Activated CD4-positive, CD25-positive, alpha-beta regulatory T cell treated with anti-CD3 and anti-CD28 coated beads, Interleukin-2, amount 50 U/mL, for 24 hours (primary cell): ENCODE measurements around the gene MCC.
"Not testable (repeated sequence)": the region's sequence is repeated elsewhere in the genome, so short reads cannot be mapped to it uniquely, and the experiment has no call there.

Experiments used
- ATAC-seq, 2 donors: fragments of 150-1000 bp; cut with Tn5 transposase; one replicate each; pipeline ENCODE4 v1.10.0; 2021; ENCODE audit warnings: mild to moderate bottlenecking in 1 of 2, moderate library complexity in 1 of 2

The MCC gene

DNA sequence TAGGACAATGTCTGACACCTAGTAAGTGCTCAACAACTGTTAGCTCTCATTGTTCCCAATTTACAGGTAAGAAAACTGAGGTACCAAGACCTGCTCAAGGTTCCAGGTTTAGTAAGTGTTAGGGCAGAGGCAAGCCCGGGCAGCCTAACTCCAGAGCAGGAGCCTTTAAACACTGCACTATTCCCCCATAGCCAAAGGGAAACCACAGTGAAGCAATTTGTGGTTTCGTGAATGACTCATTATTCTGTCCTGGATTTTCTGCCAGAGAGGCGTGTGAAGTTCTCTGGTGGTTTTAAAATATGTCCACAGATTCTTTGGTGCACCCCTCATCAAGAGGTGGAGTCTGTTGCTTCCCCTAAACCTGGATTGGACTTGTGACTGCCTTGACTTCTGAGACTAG lies 1.0 kb upstream of the MCC start:
- peak; percentile 28 to 44 for ATAC-seq

DNA sequence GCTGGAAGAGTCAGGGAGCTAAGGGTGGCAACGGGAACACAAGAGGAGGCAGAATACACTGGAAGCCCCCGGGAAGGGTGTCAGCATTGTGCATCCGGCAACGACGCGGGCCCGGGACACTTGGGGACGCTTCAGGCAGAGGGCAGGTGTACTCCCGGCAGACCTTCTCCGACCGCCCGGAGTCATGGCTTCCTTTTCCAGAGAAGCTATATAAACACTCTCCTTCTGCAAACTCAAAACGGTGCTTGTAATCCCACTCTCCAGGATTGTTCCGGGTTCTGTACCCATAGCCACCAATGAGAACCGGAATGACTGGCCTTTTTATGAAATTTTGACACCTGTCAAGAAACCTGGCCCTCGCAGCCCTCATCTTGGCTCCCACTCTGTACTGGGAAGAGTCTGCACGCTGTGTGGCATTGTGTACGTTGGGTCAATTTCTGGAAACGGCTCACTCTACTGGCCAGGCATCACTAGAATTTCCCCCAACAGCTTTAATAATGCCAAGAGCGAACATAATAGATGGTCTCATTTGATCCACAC lies 462 bp upstream of the MCC start:
- ATAC-seq, result no peak

- ATAC-seq, result peak in 1 of 2 donors; percentile 40
Measured at GRCh38 chr5:113487416-113487780, 855 bp downstream of the MCC start.

- ATAC-seq, result no peak
Measured at GRCh38 chr5:113480243-113480642, 8.0 kb downstream of the MCC start.

DNA sequence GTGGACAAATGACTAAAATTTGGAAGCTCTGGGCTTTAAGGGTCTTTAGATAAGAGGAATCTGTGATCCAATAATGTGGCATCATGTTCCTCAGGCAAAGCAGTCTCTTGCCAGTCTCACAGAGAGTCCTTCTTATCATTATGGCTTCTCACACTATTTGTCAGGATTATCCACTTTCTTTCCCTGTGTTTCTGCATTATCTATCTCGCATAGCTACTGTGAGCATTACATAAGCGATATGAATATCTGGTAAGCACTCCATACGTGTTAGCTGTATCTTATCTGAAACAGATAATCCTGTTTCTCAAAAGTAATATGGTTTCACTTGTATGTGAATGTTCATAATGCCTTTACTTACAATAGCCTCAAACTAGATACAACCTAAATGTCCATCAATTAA lies 9.6 kb downstream of the MCC start:
- no peak for ATAC-seq

DNA sequence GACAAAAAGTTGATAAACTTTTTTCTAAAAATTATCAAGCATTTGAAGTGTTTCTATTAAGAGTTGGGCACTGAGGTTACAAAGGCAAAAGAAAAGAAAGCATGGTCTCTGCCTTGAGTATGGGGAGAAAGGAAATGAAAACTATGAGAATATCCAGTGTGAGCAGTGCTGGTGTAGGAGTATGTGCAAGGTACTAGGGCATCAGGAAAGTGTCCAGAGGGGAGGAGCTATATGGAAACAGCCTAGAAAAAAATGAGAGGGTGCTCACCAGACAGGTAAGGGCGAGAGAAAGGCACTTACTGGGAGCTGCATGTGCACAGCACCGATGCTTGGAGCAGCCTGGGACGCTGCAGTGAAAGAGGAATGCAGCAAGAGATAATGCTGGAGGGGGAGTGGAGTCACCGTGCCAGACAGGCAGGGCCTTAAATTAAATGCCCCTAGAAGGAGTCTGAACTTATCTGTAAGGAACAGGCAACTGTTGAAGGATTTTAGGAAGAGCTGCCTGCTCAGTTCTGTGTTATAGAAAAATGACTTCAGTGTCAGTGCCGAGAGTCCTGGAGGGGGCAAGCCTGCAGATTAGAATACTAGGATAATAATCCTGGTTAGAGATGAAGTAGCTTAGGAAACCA lies 14.0 kb downstream of the MCC start:
- no peak for ATAC-seq

DNA sequence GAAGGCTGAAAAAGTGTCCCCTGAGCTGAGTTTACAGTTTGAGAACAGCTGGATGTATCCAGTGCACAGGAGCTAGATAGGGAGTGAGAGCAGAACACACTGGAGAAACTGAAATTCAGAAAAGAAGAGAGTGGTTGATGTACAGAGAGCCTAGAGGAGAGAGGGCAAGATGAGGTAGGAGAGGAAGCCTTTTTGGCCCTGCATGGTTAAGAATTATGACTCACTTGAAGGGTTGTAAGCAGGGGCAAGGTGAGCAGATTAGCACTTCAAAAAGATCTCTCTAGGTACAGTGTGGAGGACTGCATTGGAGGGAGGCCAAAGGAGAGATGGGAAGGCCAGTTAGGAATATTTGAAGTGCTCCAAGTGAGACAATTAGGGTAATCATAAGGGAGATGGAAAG lies 25.2 kb downstream of the MCC start:
- no peak for ATAC-seq

DNA sequence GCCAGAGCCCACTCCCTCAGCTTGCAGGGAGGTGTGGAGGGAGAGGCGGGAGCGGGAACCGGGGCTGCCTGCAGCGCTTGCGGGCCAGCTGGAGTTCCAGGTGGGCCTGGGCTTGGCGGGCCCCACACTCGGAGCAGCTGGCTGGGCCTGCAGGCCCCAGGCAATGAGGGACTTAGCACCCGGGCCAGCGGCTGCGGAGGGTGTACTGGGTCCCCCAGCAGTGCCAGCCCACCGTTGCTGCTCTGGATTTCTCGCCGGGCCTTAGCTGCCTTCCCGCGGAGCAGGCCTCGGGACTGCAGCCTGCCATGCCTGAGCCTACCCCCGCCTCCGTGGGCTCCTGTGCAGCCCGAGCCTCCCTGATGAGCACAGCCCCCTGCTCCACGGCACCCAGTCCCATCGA lies 31.1 kb downstream of the MCC start:
- ATAC-seq, result not testable (repeated sequence)

DNA sequence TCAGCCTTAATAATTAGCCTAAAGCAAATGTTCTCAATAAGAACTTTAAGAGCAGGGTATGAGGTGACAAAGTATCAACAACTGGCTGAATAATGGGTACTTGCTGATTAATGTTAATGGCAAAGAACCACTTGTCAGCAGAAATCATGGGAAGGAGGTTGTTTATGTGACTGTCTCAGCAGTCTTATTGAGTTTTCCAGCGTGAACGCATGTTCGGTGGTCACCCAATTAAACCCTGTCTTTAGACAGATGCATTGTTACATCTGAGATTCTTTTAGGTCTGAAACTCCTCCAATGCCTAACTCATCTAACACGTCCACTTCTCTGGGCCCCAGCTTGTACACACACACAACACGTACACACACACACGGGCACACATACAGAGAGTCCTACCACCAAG lies 35.3 kb downstream of the MCC start:
- ATAC-seq, result no peak

GRCh38 chr5:113451797-113452196 lies 36.5 kb downstream of the MCC start:
- ATAC-seq, result no peak

GRCh38 chr5:113450929-113451328 lies 37.3 kb downstream of the MCC start:
- ATAC-seq, result no peak

DNA sequence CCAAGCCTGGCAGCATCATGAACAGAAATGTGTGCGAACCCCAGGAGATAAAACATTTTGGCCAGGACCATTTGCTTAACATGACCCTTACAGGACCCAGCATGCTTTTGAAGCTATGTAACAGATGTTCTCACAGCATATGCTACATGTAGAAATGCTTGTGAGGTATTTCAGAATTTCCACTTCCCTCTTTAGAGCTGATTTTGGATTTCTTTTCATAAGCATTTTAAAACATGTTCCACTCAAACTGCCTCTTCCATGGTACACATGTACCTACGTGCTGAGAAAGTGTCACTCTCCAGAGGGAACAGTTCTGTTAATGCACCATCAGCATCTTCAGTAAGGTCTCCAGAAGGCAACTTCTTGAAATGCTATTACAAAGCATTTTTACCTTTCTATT lies 37.8 kb downstream of the MCC start:
- no peak for ATAC-seq

DNA sequence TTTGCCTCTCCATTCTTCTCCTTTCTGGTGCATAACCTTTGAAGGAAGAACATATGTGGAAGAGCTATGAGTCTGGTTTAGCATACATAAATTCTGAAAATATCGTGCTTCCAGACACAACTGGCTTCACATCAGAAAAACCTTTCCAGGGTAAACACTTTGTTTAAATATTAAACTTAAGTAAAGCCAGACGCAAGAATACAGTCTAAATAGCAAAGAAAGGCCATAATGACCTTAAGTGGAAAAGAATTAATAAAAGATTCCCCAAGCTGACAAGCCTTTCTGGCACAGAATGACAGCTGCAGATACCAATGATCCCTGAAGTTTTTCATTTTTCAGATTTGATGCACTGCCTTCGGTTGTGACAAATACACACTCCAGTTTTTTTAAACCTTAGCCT lies 40.0 kb downstream of the MCC start:
- no peak for ATAC-seq

DNA sequence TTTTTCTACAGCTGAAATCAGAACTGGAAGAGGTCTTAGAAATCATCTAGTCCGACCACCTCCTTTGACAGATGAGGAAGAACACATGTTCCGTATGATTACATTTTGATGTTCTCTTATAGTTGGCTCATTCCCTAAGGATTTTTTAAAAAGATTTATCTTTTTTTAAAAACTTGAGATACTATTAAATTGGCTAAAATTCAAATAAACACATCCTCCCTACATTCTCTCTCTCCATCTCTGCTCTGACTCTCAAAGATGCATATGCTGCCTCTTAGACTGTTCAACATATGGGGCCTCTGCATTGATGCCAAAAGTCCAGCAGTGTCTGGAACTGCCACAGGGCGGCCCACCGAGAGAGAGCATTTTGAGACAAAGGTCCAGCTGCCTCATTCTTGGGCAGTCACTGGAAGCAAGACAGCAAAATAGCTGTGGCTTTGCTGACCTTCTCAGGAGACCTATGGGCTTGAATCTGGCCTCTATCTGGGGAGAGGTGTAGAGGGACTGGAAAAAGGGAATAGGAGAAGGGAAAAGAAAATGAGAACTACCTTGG lies 40.7 kb downstream of the MCC start:
- no peak for ATAC-seq

DNA sequence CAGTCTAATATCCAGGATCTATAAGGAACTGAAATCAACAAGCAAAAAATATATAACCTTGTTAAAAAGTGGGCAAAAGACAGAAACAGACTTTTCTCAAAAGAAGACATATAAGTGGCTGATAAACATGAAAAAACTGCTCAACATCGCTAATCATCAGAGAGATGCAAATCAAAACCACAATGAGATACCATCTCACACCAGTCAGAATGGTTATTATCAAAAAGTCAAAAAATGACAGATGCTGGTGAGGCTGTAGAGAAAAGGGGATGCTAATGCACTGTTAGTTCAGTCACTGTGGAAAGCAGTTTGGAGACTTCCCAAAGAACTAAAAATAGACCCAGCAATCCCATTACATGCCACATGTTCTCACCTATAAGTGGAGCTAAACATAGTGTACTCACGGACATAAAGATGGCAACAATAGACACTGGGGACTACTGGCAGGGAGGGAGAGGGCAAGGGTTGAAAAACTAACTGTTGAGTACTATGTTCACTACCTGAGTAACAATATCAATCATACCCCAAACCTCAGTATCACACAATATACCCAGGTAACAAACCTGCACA lies 41.8 kb downstream of the MCC start:
- ATAC-seq, result peak in 1 of 2 donors; percentile 38

DNA sequence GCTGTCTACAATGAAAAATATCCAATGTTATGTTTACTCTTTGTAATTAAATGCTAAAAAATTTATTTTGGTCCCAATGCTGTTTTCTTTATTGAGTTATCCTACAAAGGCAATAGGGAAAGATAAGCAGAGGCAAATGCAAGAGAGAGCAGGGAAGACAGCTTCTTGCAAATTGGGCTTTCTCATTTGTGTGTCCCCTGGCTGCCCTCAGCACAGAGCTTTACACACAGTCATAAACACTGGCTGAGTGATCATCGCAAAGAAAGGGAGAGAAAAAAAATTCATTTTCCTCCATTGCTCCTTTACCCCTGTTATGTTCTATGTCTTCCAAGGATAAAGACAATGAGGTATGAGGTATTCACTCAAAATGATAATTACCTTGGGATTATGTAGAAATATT lies 51.1 kb downstream of the MCC start:
- no peak for ATAC-seq

DNA sequence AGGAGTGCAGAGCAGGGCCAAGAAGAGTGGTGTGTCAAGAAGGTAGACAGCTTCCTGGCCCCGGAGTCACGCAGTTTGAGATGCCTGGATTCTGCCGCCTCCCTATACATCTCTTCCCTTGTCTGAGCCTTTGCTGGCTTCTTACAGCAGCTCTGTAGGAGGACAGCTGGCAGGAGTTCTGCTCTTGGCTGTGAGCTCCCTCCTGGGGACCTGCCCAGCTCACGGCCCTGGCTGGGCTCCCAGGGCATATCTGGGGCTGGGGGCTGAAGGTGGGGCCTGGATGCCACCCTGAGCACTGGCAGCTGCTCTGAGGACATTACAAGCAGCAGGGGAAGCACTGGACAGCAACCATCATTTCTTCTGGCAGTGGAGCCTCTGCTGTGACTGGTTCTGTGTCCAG lies 52.7 kb downstream of the MCC start:
- no peak for ATAC-seq

DNA sequence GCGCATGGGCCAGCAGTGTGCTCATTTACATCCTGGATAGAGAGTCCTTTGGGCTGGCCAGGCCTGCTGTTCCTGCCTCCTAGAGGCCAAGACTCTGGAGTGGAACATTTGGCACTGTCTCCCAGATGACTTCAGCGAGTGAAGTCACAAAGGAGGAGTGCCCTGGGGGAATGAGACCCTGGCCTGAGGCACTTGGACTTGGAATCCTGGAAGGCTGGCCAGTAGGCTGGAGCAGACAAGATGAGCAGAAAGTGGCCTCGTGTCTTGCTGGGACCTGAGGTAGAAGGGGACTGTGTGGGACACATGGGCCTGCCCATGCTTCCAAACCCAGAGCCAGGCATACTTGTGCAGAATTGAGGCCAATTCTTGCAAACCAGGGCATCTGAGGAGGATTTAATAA lies 53.4 kb downstream of the MCC start, which contains the start of gene TSSK1B:
Gene TSSK1B (minus strand): TSS at position 101 of the 400 bp plus-strand sequence. CDS start 150 bp downstream, outside the sequence.
- no peak for ATAC-seq

DNA sequence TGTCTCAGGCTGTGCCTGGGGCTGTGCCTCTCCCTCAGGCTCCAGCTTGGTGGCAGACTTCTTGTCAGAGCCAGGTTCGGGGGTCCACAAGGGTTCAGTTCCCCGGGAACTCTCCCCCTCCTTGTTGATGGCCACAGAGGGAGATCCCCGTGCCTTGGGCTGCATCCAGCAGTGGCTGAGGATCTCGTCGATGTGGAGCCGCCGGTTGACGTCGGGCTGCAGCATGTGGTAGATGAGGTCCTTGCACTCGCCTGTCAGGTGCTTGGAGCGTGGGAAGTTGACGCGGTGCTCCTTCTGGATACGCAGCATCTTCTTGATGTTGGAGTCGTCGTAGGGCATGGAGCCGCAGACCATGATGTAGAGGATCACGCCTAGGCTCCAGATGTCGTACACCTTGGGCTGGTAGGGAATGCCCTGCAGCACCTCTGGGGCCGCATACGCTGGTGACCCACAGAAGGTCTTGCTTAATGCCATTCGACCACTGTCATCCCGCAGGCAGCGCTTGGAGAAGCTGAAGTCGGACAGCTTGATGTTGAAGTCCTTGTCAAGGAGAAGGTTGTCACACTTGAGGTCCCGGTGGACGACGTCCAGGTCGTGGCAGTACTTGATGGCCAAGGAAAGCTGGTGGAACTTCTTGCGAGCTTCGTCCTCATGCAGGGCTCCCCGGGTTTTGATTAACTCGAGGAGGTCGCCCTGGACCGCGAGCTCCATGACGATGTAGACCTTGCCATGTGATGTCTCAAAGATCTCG lies 54.2 kb downstream of the MCC start:
- no peak for ATAC-seq

DNA sequence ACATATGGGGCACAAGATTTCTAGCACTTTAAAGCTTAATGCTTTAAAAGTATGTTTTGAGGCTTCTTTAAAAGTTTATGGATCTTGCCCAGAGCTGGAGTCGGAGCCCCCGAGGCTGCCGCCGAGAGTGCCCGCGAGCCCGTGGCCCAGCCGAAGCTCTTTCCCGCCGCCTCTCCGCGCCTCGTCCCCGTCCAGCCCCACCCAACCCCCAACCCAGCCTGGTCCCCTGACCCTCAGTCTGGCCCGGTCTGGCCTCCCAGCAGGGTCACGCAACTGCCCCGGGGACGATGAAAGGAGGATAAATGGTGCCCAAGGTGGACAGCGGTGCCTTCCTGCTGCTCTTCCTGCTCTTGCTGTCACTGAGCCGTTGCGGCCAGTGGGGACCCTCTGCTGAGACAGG lies 55.2 kb downstream of the MCC start:
- ATAC-seq, result no peak

DNA sequence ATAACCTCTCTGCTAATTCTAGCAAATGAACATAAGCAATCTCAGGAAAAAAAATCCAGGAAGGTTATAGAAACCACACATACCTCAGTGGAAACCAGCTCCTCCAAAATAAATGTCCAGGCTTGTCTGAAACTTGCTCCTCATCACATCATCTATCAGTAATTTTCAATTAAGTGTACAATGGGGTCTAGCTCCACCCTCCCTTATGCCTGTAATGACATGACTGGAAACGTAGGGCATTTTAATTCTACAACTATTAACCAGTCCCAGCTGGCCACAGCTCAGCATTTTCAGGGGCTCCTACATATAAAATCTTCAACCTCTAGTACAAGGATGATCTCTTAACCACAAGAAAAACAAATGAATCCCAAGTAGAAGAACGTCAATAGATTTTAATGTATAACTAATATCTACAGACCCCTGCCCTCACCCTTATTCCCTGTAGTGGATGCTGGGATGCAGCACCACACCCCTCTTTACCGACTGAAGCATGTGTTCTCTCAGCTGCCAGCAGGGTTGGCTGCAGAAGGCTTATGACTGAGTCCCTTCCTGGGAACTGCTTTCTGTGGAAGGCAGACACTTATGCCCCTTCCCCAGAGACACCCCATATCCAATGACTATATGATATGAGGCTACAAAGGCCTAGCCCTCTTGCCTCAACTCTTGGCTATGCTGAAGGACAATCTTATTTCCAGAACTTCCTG lies 60.2 kb downstream of the MCC start:
- ATAC-seq, result no peak

DNA sequence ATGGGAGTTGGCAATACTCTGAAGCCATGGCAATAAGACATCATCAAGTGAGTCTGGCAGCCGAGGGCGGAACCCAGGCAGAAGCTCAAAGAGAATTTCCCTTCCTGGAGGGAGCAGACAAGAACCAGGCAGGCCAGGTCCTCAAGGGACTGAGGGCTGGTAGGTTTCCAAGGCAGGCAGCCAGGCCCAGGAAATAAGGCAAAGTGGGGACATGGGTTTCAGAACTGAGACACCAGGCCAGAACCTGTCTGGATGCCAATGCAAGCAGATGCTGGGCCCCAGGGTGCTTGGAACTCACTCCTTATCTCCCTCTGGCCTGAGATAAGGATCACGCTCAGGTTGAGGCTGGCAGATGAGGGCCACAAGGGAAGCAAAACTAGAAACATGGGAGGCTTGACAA lies 62.3 kb downstream of the MCC start:
- no peak for ATAC-seq

- no peak for ATAC-seq
Measured at GRCh38 chr5:113421693-113422092, 66.6 kb downstream of the MCC start.
